HEK293T (cell line): ENCODE measurements around the gene ACBD5.

Source experiments
- CTCF ChIA-PET: fragments of 350-600 bp; formaldehyde crosslinking; extraction: SDS; loops from one replicate; lab custom pipeline; 2021; ENCODE audit warnings: antibody characterized with exemption, inconsistent platforms; lab: Yijun Ruan, JAX
- POLR2A ChIA-PET: fragments of 350-600 bp; formaldehyde crosslinking; extraction: SDS; loops from one replicate; lab custom pipeline; 2020; ENCODE audit warnings: antibody characterized with exemption, inconsistent platforms; lab: Yijun Ruan, JAX
- DNase-seq: peaks from one replicate; pipeline ENCODE4 v3.0.0; 2012; ENCODE audit warnings: mixed read lengths; ENCODE audit errors: extremely low spot score
- ARNT ChIP-seq: fragments of 450-650 bp; IDR thresholded peaks from 2 replicates; pipeline ENCODE4 v1.6.1; 2017; ENCODE audit warnings: mild to moderate bottlenecking
- BHLHE40 ChIP-seq: fragments of 450-650 bp; IDR thresholded peaks from 2 replicates; pipeline ENCODE4 v1.6.1; 2016; ENCODE audit warnings: mild to moderate bottlenecking, moderate library complexity, borderline replicate concordance
- CTBP1 ChIP-seq: fragments of 450-650 bp; IDR thresholded peaks from 2 replicates; pipeline ENCODE4 v1.6.1; 2016; ENCODE audit warnings: borderline replicate concordance
- ELF4 ChIP-seq: fragments of 450-650 bp; IDR thresholded peaks from 2 replicates; pipeline ENCODE4 v1.6.1; 2017; ENCODE audit warnings: antibody characterized with exemption
- FOXA1 ChIP-seq: fragments of 450-650 bp; IDR thresholded peaks from 2 replicates; pipeline ENCODE4 v1.6.1; 2016; ENCODE audit warnings: mild to moderate bottlenecking
- FOXK2 ChIP-seq: fragments of 450-650 bp; IDR thresholded peaks from 2 replicates; pipeline ENCODE4 v1.6.1; 2016; ENCODE audit warnings: mild to moderate bottlenecking
- FOXM1 ChIP-seq: fragments of 450-650 bp; IDR thresholded peaks from 2 replicates; pipeline ENCODE4 v1.6.1; 2017; ENCODE audit warnings: mild to moderate bottlenecking, borderline replicate concordance
- HDGF ChIP-seq: fragments of 450-650 bp; IDR thresholded peaks from 2 replicates; pipeline ENCODE4 v1.6.1; 2017; ENCODE audit warnings: antibody characterized with exemption, borderline replicate concordance
- L3MBTL2 ChIP-seq: fragments of 450-650 bp; conservative IDR thresholded peaks from 2 replicates; pipeline ENCODE4 v1.6.1; 2016; ENCODE audit warnings: mild to moderate bottlenecking
- LEF1 ChIP-seq: fragments of 450-650 bp; IDR thresholded peaks from 2 replicates; pipeline ENCODE4 v1.6.1; 2017; ENCODE audit warnings: mild to moderate bottlenecking, borderline replicate concordance
- NFRKB ChIP-seq: fragments of 450-650 bp; IDR thresholded peaks from 2 replicates; pipeline ENCODE4 v1.6.1; 2016; ENCODE audit warnings: mild to moderate bottlenecking, moderate library complexity
- SP1 ChIP-seq: fragments of 450-650 bp; IDR thresholded peaks from 2 replicates; pipeline ENCODE4 v1.6.1; 2017
- SUZ12 ChIP-seq: fragments of 450-650 bp; IDR thresholded peaks from 2 replicates; pipeline ENCODE4 v1.6.1; 2016; ENCODE audit warnings: mild to moderate bottlenecking
- TARDBP ChIP-seq: fragments of 450-650 bp; IDR thresholded peaks from 2 replicates; pipeline ENCODE4 v1.6.1; 2016
- ZNF384 ChIP-seq: fragments of 450-650 bp; IDR thresholded peaks from 2 replicates; pipeline ENCODE4 v1.6.1; 2016
- TF ChIP-seq, protein P1 (sequence below): fragments of 450-650 bp; IDR thresholded peaks from 2 replicates; pipeline ENCODE4 v1.6.1; 2016

ACBD5 gene

DNA sequence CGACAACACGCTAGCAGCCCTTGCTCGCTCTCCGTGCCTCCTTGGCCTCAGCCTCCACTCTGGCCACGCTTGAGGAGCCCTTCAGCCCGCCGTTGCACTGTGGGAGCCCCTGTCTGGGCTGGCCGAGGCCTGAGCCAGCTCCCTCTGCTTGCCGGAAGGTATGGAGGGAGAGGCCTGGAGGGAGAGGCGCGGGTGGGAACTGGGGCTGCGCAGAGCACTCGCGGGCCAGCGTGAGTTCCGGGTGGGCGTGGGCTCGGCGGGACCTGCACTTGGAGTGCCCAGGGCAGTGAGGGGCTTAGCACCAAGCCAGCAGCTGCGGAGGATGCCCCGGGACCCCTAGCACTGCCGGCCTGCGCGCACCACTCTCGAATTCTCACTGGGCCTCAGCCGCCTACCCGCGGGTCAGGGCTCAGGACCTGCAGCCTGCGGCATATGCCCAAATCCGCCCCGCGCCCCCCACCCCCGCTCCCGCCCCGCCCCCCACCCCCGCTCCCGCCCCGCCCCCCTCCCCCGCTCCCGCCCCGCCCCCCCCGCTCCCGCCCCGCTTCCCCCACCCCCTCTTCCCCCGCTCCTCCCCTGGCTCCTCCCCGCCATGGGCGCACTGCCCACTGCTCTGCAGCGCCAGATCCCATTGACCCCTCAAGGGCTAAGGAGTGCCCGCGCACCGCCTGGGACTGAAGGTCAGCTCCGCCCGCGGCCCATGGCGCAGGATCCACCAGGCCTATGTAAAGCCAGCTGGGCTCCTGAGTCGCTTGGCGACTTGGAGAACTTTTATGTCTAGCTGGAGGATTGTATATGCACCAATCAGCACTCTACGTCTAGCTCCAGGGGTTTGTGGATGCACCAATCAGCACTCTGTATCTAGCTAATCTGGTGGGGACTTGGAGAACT, 15.9 kb upstream of the ACBD5 start:
- ChIA-PET CTCF (no interaction called here), POLR2A (interaction anchor here (1.1 kb wide), 1 partner anchor 13 kb away, joined by 5 read pairs; no protein-coding TSS in a partner anchor)
- TF ChIP-seq BHLHE40 (no peak), L3MBTL2 (no peak), ZNF384 (no peak), FOXM1 (no peak), FOXA1 (no peak), CTBP1 (no peak), ELF4 (no peak), HDGF (no peak), ARNT (no peak), SUZ12 (no peak)
- TF ChIP-seq, protein P1, sequence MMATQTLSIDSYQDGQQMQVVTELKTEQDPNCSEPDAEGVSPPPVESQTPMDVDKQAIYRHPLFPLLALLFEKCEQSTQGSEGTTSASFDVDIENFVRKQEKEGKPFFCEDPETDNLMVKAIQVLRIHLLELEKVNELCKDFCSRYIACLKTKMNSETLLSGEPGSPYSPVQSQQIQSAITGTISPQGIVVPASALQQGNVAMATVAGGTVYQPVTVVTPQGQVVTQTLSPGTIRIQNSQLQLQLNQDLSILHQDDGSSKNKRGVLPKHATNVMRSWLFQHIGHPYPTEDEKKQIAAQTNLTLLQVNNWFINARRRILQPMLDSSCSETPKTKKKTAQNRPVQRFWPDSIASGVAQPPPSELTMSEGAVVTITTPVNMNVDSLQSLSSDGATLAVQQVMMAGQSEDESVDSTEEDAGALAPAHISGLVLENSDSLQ: no peak
- no peak for DNase-seq

DNA sequence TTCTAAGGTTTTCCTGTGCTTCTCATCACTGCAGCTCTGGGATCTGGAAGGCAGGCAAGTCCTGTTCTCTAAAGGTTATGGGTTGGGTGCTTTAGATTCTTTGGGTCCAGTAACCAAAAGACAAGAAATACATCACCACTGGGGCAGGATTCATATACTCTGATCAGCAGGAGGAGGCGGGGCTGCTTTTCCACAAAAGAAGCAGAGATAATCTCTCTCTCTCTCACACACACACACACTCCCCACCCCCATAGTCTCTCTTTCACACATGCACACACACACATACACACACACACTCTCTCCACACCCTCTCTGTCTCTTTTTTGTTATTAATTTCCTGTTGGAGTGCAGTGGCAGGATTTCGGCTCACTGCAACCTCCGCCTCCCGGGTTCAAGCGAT, 13.0 kb upstream of the ACBD5 start:
- TF ChIP-seq ARNT: no peak
- no peak for DNase-seq
- CTCF ChIA-PET: no interaction called here
- POLR2A ChIA-PET: no interaction called here

DNA sequence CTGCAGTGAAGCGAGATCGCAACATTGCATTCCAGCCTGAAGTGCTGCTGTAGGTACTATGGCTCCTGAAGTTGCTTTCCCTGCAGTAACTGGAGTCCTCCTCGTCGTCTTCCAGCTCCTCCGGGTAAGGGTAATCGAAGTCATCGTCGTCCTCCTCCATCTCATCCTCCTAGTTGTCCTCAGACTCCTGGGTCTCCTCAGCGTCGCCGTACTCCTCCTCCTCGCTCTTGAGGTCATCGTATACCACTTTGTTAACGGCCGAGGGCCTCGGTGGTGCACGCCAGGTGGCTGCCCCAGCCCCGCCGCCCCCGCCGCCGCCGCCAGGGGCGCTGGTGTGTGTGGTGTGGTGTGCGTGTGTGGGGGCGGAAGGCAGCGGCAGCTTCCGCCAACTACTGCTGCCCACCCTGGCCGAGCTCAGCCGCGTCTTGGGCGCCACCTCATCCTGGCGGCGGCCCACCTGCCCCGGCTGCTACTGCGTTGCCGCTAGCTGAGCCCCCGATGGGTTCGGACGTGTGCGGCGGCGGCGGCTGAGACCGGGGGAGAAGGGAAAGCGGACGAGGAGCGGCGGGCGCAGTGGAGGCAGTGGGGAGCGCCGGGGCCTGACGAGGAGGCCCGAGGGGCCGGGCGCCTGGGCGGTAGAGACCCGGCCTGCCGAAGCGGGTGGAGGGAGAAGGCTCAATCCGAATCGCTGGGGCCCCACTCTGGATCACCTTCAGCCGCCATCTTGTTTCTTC, 11.8 kb upstream of the ACBD5 start:
- ChIA-PET POLR2A (no interaction called here), CTCF (interaction anchor here (0.6 kb wide), 1 partner anchor 15 kb away, joined by 3 read pairs; no protein-coding TSS in a partner anchor)
- DNase-seq: no peak
- TF ChIP-seq NFRKB: no peak
- no peak for TF ChIP-seq HDGF
- TF ChIP-seq SP1: no peak
- TF ChIP-seq SUZ12: no peak

DNA sequence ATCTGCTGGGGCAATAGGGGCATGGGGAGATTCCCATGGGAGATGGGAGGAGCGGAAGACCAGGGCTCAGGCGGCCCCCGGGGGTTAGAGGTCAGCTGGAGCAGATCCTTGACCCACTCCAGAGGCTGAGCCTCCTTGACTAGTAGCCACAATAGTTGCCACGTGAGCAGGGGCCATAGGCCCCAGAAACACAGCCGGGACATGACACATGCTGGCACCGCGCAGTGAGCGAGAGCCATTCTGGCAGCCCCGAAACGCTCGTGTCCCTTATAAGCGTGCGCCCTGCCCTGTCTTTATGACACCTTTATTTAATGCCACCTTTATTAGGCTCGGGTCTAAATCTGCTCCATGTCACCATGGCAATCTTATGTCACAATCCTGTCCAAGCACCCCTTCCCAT, 11.0 kb upstream of the ACBD5 start:
- TF ChIP-seq FOXM1 (no peak), FOXA1 (no peak)
- DNase-seq: no peak
- CTCF ChIA-PET: interaction anchor here (0.6 kb wide), 1 partner anchor 14 kb away, joined by 3 read pairs; no protein-coding TSS in a partner anchor
- POLR2A ChIA-PET: interaction anchor here (2.3 kb wide), 1 partner anchor 9 kb away, joined by 10 read pairs; no protein-coding TSS in a partner anchor

DNA sequence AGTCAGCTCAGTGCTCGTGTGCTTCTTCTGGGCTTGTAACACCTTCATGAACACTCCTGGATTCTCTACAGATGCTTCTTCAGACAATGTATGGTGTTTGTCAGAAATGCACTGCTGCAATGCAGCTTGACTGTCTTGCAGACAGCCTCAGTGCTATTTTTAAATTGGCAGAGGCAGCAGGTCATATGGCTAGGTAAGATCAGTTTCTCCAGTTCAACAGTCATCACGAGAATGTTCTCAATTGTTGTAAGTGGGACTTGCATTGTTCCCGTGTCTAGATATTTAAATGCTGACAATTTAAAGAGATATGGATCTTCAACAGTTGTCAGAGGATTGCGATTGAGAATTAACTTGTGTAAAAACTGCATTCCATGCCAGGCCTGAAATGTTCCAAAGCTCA, 7.6 kb upstream of the ACBD5 start:
- TF ChIP-seq L3MBTL2 (no peak), ELF4 (no peak), FOXK2 (no peak), LEF1 (no peak), ZNF384 (no peak), ARNT (no peak), CTBP1 (no peak), HDGF (no peak), FOXA1 (no peak), BHLHE40 (no peak), FOXM1 (no peak)
- TF ChIP-seq, protein P1: no peak
- ChIA-PET CTCF (no interaction called here), POLR2A (no interaction called here)
- DNase-seq: no peak

DNA sequence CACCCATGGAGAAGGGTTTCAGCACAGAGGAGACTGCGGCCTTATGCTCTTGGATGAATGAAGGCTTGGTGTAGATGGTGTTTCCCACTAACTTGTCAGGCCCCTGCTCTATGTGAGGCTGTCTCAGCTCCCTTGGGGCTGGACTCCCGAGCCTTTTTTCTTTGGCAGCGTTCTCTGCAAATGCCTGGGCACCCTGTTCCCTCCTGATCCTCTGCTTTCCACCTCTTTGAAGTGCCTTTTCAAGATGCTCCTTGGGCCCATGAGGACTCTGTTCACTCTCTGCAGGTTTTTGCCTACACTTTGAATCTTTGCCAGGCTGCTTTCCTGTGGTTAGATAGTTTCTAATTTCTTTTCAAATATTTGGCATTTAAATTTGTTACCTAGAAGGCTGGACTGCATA, 6.8 kb upstream of the ACBD5 start:
- ChIA-PET CTCF (no interaction called here), POLR2A (no interaction called here)
- no peak for TF ChIP-seq TARDBP
- TF ChIP-seq LEF1: no peak
- TF ChIP-seq SP1: no peak
- no peak for TF ChIP-seq ELF4
- no peak for TF ChIP-seq FOXK2
- TF ChIP-seq FOXM1: no peak
- no peak for DNase-seq

DNA sequence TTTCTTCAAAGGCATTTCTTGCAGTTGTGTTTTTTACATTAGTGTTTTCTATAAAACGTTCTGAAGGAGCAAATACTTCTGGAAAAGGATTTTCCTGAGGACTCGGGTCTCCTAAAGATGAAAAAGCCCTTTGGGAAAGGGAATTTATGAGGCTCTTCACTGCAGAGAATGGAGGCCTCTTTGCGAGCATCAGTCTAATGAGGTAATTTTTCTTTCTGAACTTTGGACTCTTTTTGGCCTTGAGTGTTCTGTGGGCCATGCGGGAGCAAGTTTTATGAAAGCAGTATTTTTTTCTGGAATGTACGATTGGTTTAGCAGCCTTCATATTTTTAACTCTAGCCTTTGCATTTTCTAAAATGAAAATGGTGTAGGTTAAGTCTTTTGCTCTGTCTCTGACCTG, 6.4 kb upstream of the ACBD5 start:
- ChIA-PET POLR2A (no interaction called here), CTCF (interaction anchor here (0.6 kb wide), 1 partner anchor 317 kb away, joined by 3 read pairs; no protein-coding TSS in a partner anchor)
- TF ChIP-seq, protein P1: no peak
- no peak for TF ChIP-seq FOXK2
- no peak for TF ChIP-seq L3MBTL2
- TF ChIP-seq FOXA1: no peak
- TF ChIP-seq NFRKB: no peak
- no peak for TF ChIP-seq HDGF
- no peak for TF ChIP-seq LEF1
- TF ChIP-seq ARNT: no peak
- no peak for TF ChIP-seq SP1
- no peak for TF ChIP-seq TARDBP
- TF ChIP-seq ELF4: no peak
- TF ChIP-seq BHLHE40: no peak
- TF ChIP-seq ZNF384: no peak
- TF ChIP-seq CTBP1: no peak
- no peak for TF ChIP-seq FOXM1
- no peak for TF ChIP-seq SUZ12
- DNase-seq: no peak
